Right atrium auricular region (tissue), 2 donors: ENCODE data around the gene TENM4. TPM values are rescaled to one million over a fixed set of nuclear protein-coding genes. Genes with fewer than 3 reads are reported as not detected.

Source experiments
- DNase-seq: peaks from one replicate; pipeline ENCODE4 v3.0.0-alpha.2; 2019; ENCODE audit warnings: low spot score
- H3K27ac ChIP-seq, 2 donors: fragments of 200-600 bp; sonication (generic); 1 replicate in 1 of 2; 2 replicates in 1 of 2; pipeline ENCODE4 v1.5.1; 2016 to 2019
- H3K27me3 ChIP-seq, 2 donors: fragments of 200-600 bp; sonication (generic); one replicate each; pipeline versions ENCODE4 v1.5.1 to v1.6.0; 2017 to 2019
- H3K36me3 ChIP-seq: fragments of 200-600 bp; sonication (generic); one replicate; pipeline ENCODE4 v1.5.1; 2016
- H3K4me1 ChIP-seq, 2 donors: fragments of 200-600 bp; sonication (generic); one replicate each; pipeline versions ENCODE4 v1.5.1 to v1.6.0; 2017 to 2019
- H3K4me3 ChIP-seq, 2 donors: fragments of 200-600 bp; sonication (generic); 1 replicate in 1 of 2; 2 replicates in 1 of 2; pipeline ENCODE4 v1.5.1; 2017 to 2019; ENCODE audit warnings: mild to moderate bottlenecking in 1 of 2, moderate library complexity in 1 of 2
- H3K9me3 ChIP-seq, 2 donors: fragments of 200-600 bp; sonication (generic); one replicate each; pipeline ENCODE4 v1.5.1; 2019
- CTCF ChIP-seq, 2 donors: fragments of 200-600 bp; sonication (generic); IDR thresholded peaks; one replicate each; pipeline ENCODE4 v1.5.1; 2019; ENCODE audit warnings: antibody characterized with exemption in 2 of 2
- total RNA-seq, 2 donors: library from RNA; depleted of rRNA; stranded (reverse); fragments of >200 nt; gene quantifications; one replicate each; pipeline ENCODE4 v1.1.0, GENCODE V29; 2016

The TENM4 gene
- total RNA-seq, 2 donors from 2014 or later: 0.30 to 0.98 TPM

DNA sequence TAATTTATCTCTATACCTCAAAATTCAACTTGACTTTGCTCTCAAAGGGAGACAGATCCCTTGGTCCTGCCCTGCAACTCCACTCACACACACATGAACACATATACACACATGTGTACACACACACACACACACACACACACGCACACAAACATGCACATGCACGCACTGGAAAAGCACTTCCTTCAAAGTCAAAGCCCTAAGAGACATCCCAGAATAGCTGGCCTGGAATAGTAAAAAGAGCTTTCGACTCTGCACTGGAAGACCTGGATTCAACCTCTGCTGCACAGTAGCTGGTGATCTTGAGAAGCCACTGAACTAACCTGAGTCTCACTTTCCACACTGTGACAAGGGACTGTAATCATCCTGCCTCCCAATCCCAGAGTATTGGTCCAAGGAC lies 26.8 kb downstream of the TENM4 start:
- H3K4me3 ChIP-seq: no peak overlapping the region
- TF ChIP-seq CTCF (IDR thresholded peaks at IDR 0.05): no peak
- H3K36me3 ChIP-seq: no peaks in the 10 kb centered on the region
- no peak for DNase-seq
- no peaks in the 10 kb centered on the region for H3K27me3 ChIP-seq
- H3K4me1 ChIP-seq: peaks cover 0 to 12% of the 10 kb centered on the region in 2 donors
- H3K9me3 ChIP-seq: peaks cover 0 to 12% of the 10 kb centered on the region in 2 donors
- H3K27ac ChIP-seq: no peak overlapping the region

GRCh38 chr11:79413268-79413667 lies 27.6 kb downstream of the TENM4 start:
- H3K27ac ChIP-seq: no peak overlapping the region
- peaks cover 0 to 12% of the 10 kb centered on the region in 2 donors for H3K9me3 ChIP-seq
- no peak for TF ChIP-seq CTCF (IDR thresholded peaks at IDR 0.05)
- DNase-seq: peak; percentile 70
- H3K36me3 ChIP-seq: no peaks in the 10 kb centered on the region
- H3K4me3 ChIP-seq: no peak overlapping the region
- no peaks in the 10 kb centered on the region for H3K27me3 ChIP-seq
- H3K4me1 ChIP-seq: peaks cover 0 to 12% of the 10 kb centered on the region in 2 donors

DNA sequence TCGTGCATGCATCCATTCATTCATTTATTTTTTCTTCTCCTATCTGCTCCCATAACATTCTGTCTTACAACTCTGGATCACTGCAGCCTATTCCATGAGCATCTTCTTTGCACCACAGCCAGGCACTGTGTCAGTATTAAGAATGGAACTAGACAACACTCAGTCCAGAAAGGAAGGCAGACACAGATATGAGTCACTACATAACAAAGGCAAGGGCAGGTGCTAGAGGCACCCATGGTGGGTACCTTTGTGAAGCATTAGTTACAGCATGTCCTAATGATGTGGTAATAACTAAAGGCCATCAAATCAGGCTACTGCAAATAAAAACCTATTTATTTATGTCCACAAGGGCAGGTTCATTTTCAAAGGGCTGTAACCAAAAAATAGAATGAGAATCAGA lies 28.1 kb downstream of the TENM4 start:
- no peak overlapping the region for H3K27ac ChIP-seq
- H3K4me1 ChIP-seq: peaks cover 0 to 12% of the 10 kb centered on the region in 2 donors
- H3K9me3 ChIP-seq: peaks cover 0 to 12% of the 10 kb centered on the region in 2 donors
- H3K36me3 ChIP-seq: no peaks in the 10 kb centered on the region
- no peaks in the 10 kb centered on the region for H3K27me3 ChIP-seq
- DNase-seq: no peak
- H3K4me3 ChIP-seq: no peak overlapping the region
- TF ChIP-seq CTCF (IDR thresholded peaks at IDR 0.05): no peak

DNA sequence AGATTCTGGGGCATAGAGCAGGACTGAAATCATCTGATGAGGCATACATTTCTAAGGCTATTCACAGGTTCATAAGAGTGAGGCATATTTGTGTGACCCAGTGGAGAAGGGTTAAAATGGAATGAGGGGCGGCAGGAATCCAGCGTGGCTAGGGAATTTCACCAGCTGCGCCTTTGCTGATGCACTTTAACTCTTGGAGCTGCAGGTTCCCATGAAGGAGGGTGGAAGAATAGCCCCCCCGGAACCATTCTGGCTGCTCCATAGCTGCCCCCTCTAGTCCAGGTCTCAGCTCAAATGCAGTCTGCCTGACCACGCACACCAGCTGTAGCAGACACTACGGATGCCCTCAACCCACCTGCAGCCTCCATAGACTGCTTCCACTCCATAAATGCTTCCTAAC lies 31.5 kb downstream of the TENM4 start:
- Histone ChIP-seq H3K4me3 (no peak overlapping the region), H3K4me1 (peaks cover 0 to 4% of the 10 kb centered on the region in 2 donors), H3K27me3 (no peaks in the 10 kb centered on the region), H3K9me3 (no peaks in the 10 kb centered on the region), H3K27ac (no peak overlapping the region), H3K36me3 (no peaks in the 10 kb centered on the region)
- no peak for DNase-seq
- no peak for TF ChIP-seq CTCF (IDR thresholded peaks at IDR 0.05)

DNA sequence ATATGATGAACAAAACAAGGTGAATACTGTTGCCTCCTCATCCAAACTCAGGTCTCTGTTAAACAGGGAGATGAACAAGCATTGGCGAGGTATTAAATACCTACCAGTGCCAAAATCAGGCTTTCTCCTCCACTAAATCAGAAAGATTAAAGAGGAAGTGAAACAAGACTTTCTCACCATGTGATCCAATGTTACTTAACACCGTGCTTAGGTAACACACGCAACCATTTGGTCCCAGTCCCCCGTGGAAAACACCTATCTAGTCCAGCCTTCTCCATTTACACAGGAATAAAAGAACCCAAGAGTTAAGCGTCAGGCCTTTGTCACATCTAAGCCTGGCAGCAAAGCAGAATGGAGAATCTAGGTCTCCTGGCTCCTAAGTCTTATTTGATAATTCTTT lies 34.5 kb downstream of the TENM4 start:
- Histone ChIP-seq H3K9me3 (no peaks in the 10 kb centered on the region), H3K4me3 (no peak overlapping the region), H3K4me1 (no peaks in the 10 kb centered on the region), H3K36me3 (no peaks in the 10 kb centered on the region), H3K27me3 (no peaks in the 10 kb centered on the region), H3K27ac (no peak overlapping the region)
- no peak for DNase-seq
- no peak for TF ChIP-seq CTCF (IDR thresholded peaks at IDR 0.05)

DNA sequence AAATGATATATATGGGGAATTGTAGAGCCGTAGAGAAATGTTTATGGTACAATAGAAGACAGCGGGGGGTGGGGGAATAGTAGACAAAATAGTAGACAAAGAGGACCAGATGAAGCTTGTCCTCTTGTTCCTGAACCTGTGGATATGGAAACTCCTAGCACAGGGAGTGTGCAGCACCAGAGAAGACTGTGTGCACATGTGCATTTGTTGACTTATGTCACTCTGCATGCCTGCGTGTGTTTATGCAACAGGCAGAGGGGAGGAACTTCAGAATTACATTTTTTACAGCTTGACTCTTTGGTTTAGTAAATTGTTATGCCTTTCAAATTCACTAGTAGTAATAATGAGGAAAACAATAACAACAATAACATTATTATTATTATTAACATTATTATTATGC lies 36.0 kb downstream of the TENM4 start:
- Histone ChIP-seq H3K27ac (no peak overlapping the region), H3K9me3 (no peaks in the 10 kb centered on the region), H3K4me1 (no peaks in the 10 kb centered on the region), H3K27me3 (no peaks in the 10 kb centered on the region), H3K4me3 (no peak overlapping the region), H3K36me3 (no peaks in the 10 kb centered on the region)
- DNase-seq: no peak
- TF ChIP-seq CTCF (IDR thresholded peaks at IDR 0.05): no peak
